Measurements from ENCODE around the gene VLDLR. TPM values are rescaled to one million over a fixed set of nuclear protein-coding genes. Genes with fewer than 3 reads are reported as not detected.

VLDLR gene
- total RNA-seq, 1 donor from 2014 or later = 16.4 TPM

- no peaks in the 10 kb centered on the region for H3K27me3 ChIP-seq
Measured at GRCh38 chr9:2630158-2630557, 8.6 kb downstream of the VLDLR start.

GRCh38 chr9:2631263-2631662 is 9.7 kb downstream of the VLDLR start:
- peaks cover 7% of the 10 kb centered on the region for H3K36me3 Mint-ChIP-seq
- Histone ChIP-seq H3K4me3 (no peak overlapping the region), H3K4me2 (no peak overlapping the region), H3K27me3 (no peaks in the 10 kb centered on the region), H2AFZ (replicated peaks) (no peak overlapping the region), H3F3A (ENCODE audit: low read depth) (peaks cover 19% of the 10 kb centered on the region), H3K36me3 (no peaks in the 10 kb centered on the region), H3K9ac (no peak overlapping the region), H3K27ac (no peak overlapping the region), H3K4me1 (peaks cover 40% of the 10 kb centered on the region), H3K79me2 (ENCODE audit: low read depth) (peaks cover 35% of the 10 kb centered on the region), H4K20me1 (ENCODE audit: low read depth) (peaks cover 15% of the 10 kb centered on the region), H3K9me3 (ENCODE audit: low read depth) (no peaks in the 10 kb centered on the region)
- TF ChIP-seq EZH2 (IDR thresholded peaks at IDR 0.05) (no peak), CTCF (IDR thresholded peaks at IDR 0.05) (no peak), EZH2phosphoT487 (IDR thresholded peaks at IDR 0.05) (no peak)
- H3K9me3 Mint-ChIP-seq = no peaks in the 10 kb centered on the region
- H3K27ac Mint-ChIP-seq = no peak overlapping the region
- peaks cover 18% of the 10 kb centered on the region for H3K4me1 Mint-ChIP-seq
- no peak overlapping the region for H3K4me3 Mint-ChIP-seq
- no peaks in the 10 kb centered on the region for H3K27me3 Mint-ChIP-seq (ENCODE audit: insufficient read depth, low read depth)
- DNase-seq (ENCODE audit: low spot score) = no peak

More at GRCh38 chr9:2630158-2630557, 8.6 kb downstream of the VLDLR start:
- DNase-seq (ENCODE audit: low spot score) = no peak
- Histone ChIP-seq H3K27ac (no peak overlapping the region), H3K9me3 (ENCODE audit: low read depth) (no peaks in the 10 kb centered on the region), H3F3A (ENCODE audit: low read depth) (peaks cover 19% of the 10 kb centered on the region), H4K20me1 (ENCODE audit: low read depth) (peaks cover 18% of the 10 kb centered on the region), H3K4me2 (no peak overlapping the region), H3K4me3 (no peak overlapping the region), H3K9ac (no peak overlapping the region), H3K36me3 (no peaks in the 10 kb centered on the region), H3K4me1 (peaks cover 34% of the 10 kb centered on the region), H2AFZ (replicated peaks) (no peak overlapping the region), H3K79me2 (ENCODE audit: low read depth) (peaks cover 46% of the 10 kb centered on the region)
- H3K4me3 Mint-ChIP-seq = no peak overlapping the region
- no peak overlapping the region for H3K27ac Mint-ChIP-seq
- H3K27me3 Mint-ChIP-seq (ENCODE audit: insufficient read depth, low read depth) = no peaks in the 10 kb centered on the region
- peaks cover 18% of the 10 kb centered on the region for H3K4me1 Mint-ChIP-seq
- TF ChIP-seq EZH2phosphoT487 (IDR thresholded peaks at IDR 0.05) = no peak
- TF ChIP-seq EZH2 (IDR thresholded peaks at IDR 0.05) = no peak
- no peak for TF ChIP-seq CTCF (IDR thresholded peaks at IDR 0.05)
- peaks cover 5% of the 10 kb centered on the region for H3K36me3 Mint-ChIP-seq
- no peaks in the 10 kb centered on the region for H3K9me3 Mint-ChIP-seq

- peaks cover 43% of the 10 kb centered on the region for H3K4me1 ChIP-seq
- H3K9me3 ChIP-seq (ENCODE audit: low read depth) = no peaks in the 10 kb centered on the region
- peaks cover 15% of the 10 kb centered on the region for H3K4me1 Mint-ChIP-seq
- H3K36me3 Mint-ChIP-seq = peaks cover 11% of the 10 kb centered on the region
- peaks cover 15% of the 10 kb centered on the region for H4K20me1 ChIP-seq (ENCODE audit: low read depth)
- no peak overlapping the region for H3K27ac Mint-ChIP-seq
- no peaks in the 10 kb centered on the region for H3K9me3 Mint-ChIP-seq
- H3K79me2 ChIP-seq (ENCODE audit: low read depth) = peaks cover 14% of the 10 kb centered on the region
- TF ChIP-seq EZH2phosphoT487 (IDR thresholded peaks at IDR 0.05) = no peak
- H3K27ac ChIP-seq = no peak overlapping the region
- H3K4me3 Mint-ChIP-seq = no peak overlapping the region
- no peak overlapping the region for H3K4me2 ChIP-seq
- no peak for DNase-seq (ENCODE audit: low spot score)
- no peak overlapping the region for H2AFZ ChIP-seq (replicated peaks)
- no peaks in the 10 kb centered on the region for H3K27me3 ChIP-seq
- H3K36me3 ChIP-seq = peaks cover under 1% of the 10 kb centered on the region
- no peak overlapping the region for H3K4me3 ChIP-seq
- H3K9ac ChIP-seq = no peak overlapping the region
- H3F3A ChIP-seq (ENCODE audit: low read depth) = peaks cover 19% of the 10 kb centered on the region
- H3K27me3 Mint-ChIP-seq (ENCODE audit: insufficient read depth, low read depth) = no peaks in the 10 kb centered on the region
Measured at GRCh38 chr9:2634153-2634552, 12.6 kb downstream of the VLDLR start.

- H3K27me3 Mint-ChIP-seq (ENCODE audit: insufficient read depth, low read depth) = no peaks in the 10 kb centered on the region
- Histone ChIP-seq H3K4me3 (no peak overlapping the region), H3F3A (ENCODE audit: low read depth) (peaks cover 19% of the 10 kb centered on the region), H3K4me2 (no peak overlapping the region), H3K9ac (no peak overlapping the region), H3K79me2 (ENCODE audit: low read depth) (peaks cover 12% of the 10 kb centered on the region), H3K4me1 (peaks cover 45% of the 10 kb centered on the region), H3K36me3 (peaks cover 6% of the 10 kb centered on the region), H3K27me3 (no peaks in the 10 kb centered on the region), H3K27ac (no peak overlapping the region), H4K20me1 (ENCODE audit: low read depth) (peaks cover 15% of the 10 kb centered on the region), H2AFZ (replicated peaks) (no peak overlapping the region), H3K9me3 (ENCODE audit: low read depth) (no peaks in the 10 kb centered on the region)
- H3K4me1 Mint-ChIP-seq = peaks cover 15% of the 10 kb centered on the region
- TF ChIP-seq EZH2 (IDR thresholded peaks at IDR 0.05) (no peak), CTCF (IDR thresholded peaks at IDR 0.05) (peak; percentile 26), EZH2phosphoT487 (IDR thresholded peaks at IDR 0.05) (no peak)
- H3K4me3 Mint-ChIP-seq = no peak overlapping the region
- H3K36me3 Mint-ChIP-seq = peaks cover 14% of the 10 kb centered on the region
- no peak for DNase-seq (ENCODE audit: low spot score)
- H3K27ac Mint-ChIP-seq = no peak overlapping the region
- no peaks in the 10 kb centered on the region for H3K9me3 Mint-ChIP-seq
Measured at GRCh38 chr9:2634818-2635217, 13.2 kb downstream of the VLDLR start.

All from neural progenitor cell (in vitro differentiated cells).